SHP77 (cell line): Measurements from ENCODE around the gene MBD5.

Experiments
- DNase-seq, 2 experiments: peaks; one replicate each; lab custom pipeline; 2025; lab: John Stamatoyannopoulos, UW

Gene MBD5

GRCh38 chr2:148221926-148222325, 201.0 kb downstream of the MBD5 start:
- no peak for DNase-seq

- DNase-seq = no peak
Observed at GRCh38 chr2:148231858-148232257, 211.0 kb downstream of the MBD5 start.

GRCh38 chr2:148234143-148234542, 213.3 kb downstream of the MBD5 start:
- DNase-seq = no peak

DNA sequence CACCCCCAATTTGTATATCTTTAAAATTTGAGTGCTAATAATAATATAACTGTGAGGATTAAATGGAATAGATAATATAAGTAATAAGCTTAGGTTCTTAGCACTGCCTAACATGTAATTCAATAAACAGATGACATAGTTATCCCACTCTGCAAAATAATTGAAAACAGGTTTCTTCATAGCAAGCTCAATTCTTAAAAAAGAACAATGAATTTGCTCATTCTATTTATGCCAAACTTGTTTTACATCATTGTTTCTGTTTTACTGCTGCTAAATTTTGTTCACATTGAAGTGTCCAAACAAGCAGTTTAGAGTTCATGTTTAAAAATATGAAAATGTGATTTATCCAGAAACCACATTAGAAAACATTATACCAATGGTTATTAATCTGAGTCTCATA, 217.0 kb downstream of the MBD5 start:
- DNase-seq = no peak

DNA sequence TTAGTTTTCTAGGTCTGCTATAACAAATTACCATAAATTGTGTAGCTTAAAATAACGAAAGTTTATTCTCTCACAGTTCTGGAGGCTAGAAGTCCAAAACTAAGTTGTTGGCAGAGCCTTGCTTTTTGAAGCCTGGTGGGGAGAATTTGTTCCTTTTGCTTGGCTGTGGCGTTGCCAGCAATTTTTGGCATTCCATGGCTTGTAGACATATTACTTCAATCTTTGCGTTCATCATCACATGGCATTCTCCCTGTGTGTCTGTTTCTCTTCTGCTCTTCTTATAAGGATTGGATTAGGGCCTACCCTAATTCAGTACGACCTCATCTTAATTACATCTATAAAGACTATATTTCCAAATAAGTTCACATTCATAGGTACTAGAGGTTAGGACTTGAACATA, 217.7 kb downstream of the MBD5 start:
- no peak for DNase-seq

DNA sequence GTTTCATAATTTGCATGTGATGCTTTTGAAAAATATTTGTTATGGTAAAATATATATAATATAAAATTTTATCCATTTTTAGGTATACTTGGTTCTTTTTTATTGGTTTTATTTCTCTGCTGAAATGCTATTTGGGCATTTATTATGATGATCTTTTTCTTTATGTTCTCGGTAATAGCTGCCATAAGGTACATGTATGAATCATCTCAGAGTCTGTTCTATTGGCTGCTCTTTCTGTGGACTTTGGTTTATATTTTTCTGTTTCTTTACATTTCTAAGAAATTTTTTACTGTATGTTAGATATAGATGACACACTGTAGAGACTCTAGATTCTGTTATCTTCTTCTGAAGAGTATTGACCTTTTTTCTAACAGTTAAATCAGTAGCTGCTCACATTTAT, 219.9 kb downstream of the MBD5 start:
- no peak for DNase-seq

- no peak for DNase-seq
Observed at GRCh38 chr2:148244593-148245292, 223.9 kb downstream of the MBD5 start.

DNA sequence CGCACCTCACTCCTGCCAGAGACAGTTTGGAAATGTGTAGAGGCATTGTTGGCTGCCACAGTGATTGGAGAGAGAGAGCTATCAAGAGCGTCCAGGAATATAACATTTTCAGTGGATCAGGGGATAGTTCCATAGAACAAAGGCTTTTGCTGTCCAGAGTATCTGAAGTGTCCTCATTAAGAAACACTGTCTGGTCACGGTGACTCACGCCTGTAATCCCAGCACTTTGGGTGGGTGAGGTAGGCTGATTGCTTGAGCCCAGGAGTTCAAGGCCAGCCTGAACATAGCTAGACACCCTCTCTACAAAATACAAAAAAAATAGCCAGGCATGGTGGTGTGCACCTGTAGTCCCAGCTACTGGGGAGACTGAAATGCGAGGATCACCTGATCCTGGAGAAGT, 231.1 kb downstream of the MBD5 start:
- no peak for DNase-seq

GRCh38 chr2:148252646-148253045, 231.8 kb downstream of the MBD5 start:
- no peak for DNase-seq

DNA sequence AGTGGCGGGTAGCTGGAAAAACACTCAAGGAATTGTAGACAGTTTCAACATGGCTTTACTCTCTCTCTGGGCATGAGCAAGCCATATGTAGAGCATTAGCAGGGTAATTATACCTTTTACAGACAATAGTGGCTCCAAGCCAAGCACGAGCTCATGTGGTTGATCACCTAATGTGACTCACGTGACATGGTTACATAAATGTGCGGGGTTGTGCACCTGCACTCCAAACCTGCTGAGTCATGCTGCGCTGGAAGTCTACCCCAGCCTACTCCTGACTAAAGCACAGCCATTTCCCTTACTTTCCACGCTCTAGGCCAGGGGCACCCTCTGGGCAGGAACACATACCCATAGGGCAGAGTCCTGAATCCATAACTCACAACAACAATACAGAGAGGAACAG, 232.8 kb downstream of the MBD5 start:
- DNase-seq = peak; percentile 8 to 44

GRCh38 chr2:148255929-148256328, 235.0 kb downstream of the MBD5 start:
- peak in 1 of 2 experiments; percentile 5 for DNase-seq

DNA sequence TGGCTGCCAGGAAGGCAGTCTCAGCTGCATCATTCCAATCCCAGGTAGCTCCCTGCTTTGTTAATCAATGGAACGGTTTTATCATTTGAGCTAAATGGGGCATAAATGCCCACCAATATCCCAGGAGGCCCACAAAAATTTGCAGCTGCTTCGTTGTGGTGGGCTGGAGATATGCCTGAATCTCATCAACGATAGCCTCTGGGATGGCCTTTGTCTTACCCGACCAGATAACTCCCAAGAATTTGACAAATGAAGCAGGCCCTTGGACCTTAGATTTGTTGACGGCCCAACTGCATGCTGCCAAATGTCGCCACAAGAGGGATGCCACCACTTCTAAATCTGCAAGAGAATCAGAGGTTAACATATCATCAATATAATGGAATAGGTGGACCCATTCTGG, 236.4 kb downstream of the MBD5 start:
- DNase-seq = no peak

DNA sequence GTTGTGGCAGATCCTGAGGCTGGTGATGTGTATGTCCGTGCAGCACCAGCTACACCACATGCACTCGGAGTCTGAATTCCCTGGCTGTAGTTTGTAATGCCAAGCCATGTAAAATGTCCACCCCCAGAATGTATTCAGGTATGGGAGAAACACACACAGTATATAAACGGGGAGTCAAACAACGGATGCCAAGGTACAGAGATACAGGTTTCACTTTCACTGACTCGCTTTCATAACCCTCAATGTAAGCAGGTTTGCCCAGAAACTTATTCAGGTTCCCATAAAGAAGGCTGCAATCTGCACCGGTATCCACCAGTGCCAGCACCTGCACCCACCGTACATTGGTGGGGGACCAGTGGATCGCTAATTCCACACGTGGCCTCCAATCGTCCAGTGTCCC, 237.2 kb downstream of the MBD5 start:
- DNase-seq = no peak

GRCh38 chr2:148259674-148260073, 238.8 kb downstream of the MBD5 start:
- peak; percentile 50 to 67 for DNase-seq

DNA sequence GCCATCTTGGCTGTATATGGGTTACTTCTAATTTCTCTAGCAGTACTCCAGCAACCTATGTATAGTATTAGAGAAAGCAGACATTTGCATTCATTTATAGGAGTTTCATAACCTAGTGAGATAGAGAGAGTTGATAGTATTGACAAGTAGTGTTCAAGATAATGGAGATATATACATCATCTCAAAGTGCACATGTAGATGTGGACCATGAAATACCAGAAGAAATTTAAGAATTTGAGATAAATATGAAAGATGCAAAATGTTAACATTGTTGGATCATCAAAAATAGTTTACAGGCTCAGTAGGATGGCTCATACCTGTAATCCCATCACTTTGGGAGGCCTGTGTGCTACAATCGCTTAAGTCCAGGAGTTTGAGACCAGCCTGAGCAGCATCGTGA, 243.0 kb downstream of the MBD5 start:
- DNase-seq = no peak

DNA sequence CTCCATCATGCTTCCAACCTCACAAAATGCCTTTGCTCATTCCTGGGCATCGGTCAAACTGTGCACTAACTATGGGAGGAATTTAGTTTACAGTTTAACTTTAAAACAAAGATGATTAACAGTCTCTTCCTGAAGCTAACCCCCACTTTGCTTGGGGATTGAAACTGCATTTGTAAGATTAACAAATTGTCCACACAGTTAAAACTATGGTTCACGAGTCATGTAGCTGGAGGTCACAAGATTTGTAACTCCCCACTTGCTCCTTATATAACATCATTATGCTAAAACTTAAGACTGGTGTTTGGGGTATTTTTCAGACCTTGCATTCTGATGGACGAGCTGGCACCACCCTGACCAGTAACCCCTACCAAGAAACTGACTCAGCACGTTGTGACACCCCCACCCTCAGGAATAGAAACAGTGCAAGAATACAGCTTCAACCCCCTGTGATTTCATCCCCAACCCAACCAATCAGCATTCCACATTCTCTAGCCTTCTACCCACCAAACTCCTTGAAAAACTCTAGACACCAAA, 252.3 kb downstream of the MBD5 start:
- DNase-seq = no peak

DNA sequence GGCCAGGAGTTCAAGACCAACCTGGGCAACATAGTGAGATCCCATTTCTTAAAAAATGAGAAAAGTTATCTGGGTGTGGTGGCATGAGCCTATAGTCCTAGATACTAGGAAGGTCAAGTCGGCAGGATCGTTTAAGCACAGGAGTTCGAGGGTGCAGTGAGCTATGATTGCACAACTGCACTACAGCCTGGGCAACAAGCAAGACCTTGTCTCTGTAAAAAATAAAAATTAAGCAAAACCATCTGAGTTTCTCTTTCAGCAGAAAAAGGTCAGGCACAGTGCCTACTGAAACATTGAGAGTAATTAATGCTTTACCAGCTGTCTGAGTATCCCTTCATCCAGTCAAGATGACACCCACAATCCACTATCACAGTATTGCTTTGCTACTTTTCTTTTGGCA, 258.3 kb downstream of the MBD5 start:
- DNase-seq = no peak

- no peak for DNase-seq
Observed at GRCh38 chr2:148282201-148282600, 261.3 kb downstream of the MBD5 start.

GRCh38 chr2:148292431-148292830, 271.5 kb downstream of the MBD5 start:
- DNase-seq = no peak

- no peak for DNase-seq
Observed at GRCh38 chr2:148298196-148298595, 277.3 kb downstream of the MBD5 start.

GRCh38 chr2:148299616-148300015, 278.7 kb downstream of the MBD5 start:
- no peak for DNase-seq

DNA sequence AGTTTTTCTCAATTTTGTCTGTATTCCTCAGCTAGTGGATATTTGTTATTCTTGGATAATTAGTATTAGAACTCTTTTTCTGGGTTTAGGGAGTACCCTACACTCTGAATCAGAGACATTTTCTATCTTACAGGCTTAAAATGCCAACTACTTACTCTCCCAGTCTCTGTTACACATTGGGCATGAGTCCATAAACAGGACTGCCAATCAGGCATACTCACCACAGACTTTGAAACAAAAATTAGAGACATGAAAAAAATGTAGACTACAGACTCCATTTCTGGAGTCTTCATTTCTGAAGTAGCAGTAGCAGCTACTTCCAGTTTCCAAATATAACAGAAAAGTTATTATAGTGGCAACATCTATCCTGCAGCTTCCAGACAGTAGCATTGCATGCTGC, 279.7 kb downstream of the MBD5 start:
- no peak for DNase-seq

DNA sequence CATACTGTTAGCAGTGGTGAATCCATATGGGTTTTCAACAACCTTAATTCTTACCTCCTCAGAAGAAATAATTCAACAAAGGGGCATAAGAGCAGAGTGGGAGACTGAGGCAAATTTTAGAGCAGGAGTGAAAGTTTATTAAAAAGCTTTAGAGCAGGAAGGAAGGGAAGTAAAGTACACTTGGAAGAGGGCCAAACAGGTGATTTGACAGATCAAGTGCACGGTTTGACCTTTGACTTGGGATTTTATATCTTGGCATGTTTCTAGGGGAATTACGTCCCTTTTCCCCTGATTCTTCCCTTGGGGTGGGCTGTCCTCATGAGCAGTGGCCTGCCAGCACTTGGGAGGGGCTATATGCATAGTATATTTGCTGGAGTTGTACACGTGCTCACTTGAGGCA, 280.5 kb downstream of the MBD5 start:
- DNase-seq = no peak

DNA sequence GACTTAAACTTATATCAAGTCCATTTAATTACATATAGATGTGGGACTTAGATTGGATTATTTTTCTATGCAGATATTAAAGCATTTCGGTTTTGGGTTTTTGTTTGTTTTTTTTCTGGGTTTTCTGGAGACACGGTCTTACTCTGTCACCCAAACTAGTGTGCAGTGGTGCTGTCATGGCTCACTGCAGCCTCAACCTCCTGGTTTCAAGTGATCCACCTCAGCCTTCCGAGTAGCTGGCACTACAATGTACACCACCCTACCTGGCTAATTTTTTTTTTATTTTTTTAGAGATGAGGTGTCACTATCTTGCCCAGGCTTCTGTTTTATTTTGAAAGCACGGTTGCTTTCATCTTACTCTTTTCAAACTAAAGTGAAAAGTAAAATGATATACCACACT, 281.6 kb downstream of the MBD5 start:
- no peak for DNase-seq
